Measurements from ENCODE around the gene NMS. TPM values are rescaled to one million over a fixed set of nuclear protein-coding genes. Genes with fewer than 3 reads are reported as not detected.

The NMS gene
- total and polyA plus RNA-seq, 10 of the 15 experiments (the other 5 are each of a cell fraction or from before 2014, with no cell fraction given) = not detected

DNA sequence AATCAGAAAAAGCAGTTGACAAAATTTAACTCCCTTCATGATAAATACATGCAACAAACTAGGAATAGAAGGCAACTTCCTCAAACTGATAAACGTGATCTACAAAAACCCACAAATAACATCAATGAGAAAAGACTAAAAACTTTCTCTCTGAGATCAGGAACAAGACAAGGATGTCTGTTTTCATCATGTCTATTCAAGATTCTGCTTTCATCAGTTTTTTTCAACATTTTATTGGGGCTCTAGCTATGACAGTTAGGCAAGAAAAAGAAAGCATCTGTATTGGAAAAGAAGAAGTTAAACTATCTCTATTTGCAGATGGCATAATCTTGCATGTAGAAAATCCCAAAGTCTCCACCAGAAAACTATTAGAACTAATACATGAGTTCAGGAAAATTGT, 40.6 kb upstream of the NMS start (continued):
- TF ChIP-seq, protein P1, sequence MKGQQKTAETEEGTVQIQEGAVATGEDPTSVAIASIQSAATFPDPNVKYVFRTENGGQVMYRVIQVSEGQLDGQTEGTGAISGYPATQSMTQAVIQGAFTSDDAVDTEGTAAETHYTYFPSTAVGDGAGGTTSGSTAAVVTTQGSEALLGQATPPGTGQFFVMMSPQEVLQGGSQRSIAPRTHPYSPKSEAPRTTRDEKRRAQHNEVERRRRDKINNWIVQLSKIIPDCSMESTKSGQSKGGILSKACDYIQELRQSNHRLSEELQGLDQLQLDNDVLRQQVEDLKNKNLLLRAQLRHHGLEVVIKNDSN (IDR thresholded peaks at IDR 0.05; ENCODE audit: borderline replicate concordance, extremely low read length, insufficient read depth, low read depth, low read length) = no peak
- TF ChIP-seq, protein P2, sequence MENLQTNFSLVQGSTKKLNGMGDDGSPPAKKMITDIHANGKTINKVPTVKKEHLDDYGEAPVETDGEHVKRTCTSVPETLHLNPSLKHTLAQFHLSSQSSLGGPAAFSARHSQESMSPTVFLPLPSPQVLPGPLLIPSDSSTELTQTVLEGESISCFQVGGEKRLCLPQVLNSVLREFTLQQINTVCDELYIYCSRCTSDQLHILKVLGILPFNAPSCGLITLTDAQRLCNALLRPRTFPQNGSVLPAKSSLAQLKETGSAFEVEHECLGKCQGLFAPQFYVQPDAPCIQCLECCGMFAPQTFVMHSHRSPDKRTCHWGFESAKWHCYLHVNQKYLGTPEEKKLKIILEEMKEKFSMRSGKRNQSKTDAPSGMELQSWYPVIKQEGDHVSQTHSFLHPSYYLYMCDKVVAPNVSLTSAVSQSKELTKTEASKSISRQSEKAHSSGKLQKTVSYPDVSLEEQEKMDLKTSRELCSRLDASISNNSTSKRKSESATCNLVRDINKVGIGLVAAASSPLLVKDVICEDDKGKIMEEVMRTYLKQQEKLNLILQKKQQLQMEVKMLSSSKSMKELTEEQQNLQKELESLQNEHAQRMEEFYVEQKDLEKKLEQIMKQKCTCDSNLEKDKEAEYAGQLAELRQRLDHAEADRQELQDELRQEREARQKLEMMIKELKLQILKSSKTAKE (IDR thresholded peaks at IDR 0.05; ENCODE audit: low read depth, poor library complexity, severe bottlenecking) = no peak
- TF ChIP-seq FOXM1 (IDR thresholded peaks at IDR 0.05; ENCODE audit: low read depth, low read length) (no peak), RFX5 (IDR thresholded peaks at IDR 0.05; ENCODE audit: low read depth, low read length) (no peak), HDAC6 (IDR thresholded peaks at IDR 0.05; ENCODE audit: unreplicated experiment) (no peak)

DNA sequence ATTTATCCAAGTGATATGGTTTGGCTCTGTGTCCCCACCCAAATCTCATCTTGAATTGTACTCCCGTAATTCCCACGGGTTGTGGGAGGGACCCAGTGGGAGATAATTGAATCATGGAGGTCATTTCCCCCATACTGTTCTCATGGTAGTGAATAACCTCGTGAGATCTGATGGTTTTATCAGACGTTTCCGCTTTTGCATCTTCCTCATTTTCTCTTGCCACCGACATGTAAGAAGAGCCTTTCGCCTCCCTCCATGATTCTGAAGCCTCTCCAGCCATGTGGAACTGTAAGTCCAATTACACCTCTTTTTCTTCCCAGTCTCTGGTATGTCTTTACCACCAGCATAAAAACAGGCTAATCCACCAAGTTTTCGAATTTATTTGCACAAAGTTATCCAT, 32.5 kb upstream of the NMS start:
- Histone ChIP-seq H3K4me2 (ENCODE audit: control insufficient read depth, insufficient read depth) (no peak overlapping the region), H3K9me3 (replicated peaks; ENCODE audit: control insufficient read depth, insufficient read depth, low read length) (no peaks in the 10 kb centered on the region; the same call in 1 of the 3 replicates), H4K20me1 (ENCODE audit: control insufficient read depth, insufficient read depth) (no peaks in the 10 kb centered on the region), H3K27ac (ENCODE audit: control insufficient read depth, insufficient read depth) (no peak overlapping the region), H3K9ac (ENCODE audit: control insufficient read depth, insufficient read depth, low read length) (no peak overlapping the region), H3K4me3 (no peak overlapping the region), H3K27me3 (replicated peaks in 1 of 2; ENCODE audit: control insufficient read depth in 2 of 2, insufficient read depth in 2 of 2, low read length in 1 of 2) (no peaks in the 10 kb centered on the region), H2AFZ (ENCODE audit: control insufficient read depth, low read depth, low read length) (no peak overlapping the region), H3K36me3 (ENCODE audit: control insufficient read depth in 2 of 2, insufficient read depth in 2 of 2, low read length in 1 of 2) (no peaks in the 10 kb centered on the region), H3K79me2 (ENCODE audit: control insufficient read depth, insufficient read depth, low read length) (no peaks in the 10 kb centered on the region), H3K4me1 (ENCODE audit: control insufficient read depth, insufficient read depth, low read length) (no peaks in the 10 kb centered on the region)
- ATAC-seq = no peak
- 38% methylated on average over 8 of the region's 8 CpGs for WGBS (ENCODE audit: insufficient coverage, insufficient replicate concordance, low lambda C conversion rate, missing lambda C conversion rate)
- ChIA-PET CTCF (interaction anchor here (0.6 kb wide), 1 partner anchor 747 kb away, joined by 3 read pairs; no protein-coding TSS in a partner anchor), POLR2A (no interaction called here), SMC1A (ENCODE audit: uncharacterized antibody, unreplicated experiment) (no interaction called here), RAD21 (ENCODE audit: unreplicated experiment) (no interaction called here)
- intact Hi-C loops (cut with micrococcal nuclease; ENCODE audit: unreplicated experiment) (no loop called here), in situ Hi-C loops (cut with MboI) (no loop called here)
- no TSS peak for BruUV-seq (replicated peaks)
- FAIRE-seq = no peak
- DNase-seq (ENCODE audit: low read depth, low spot score) = no peak
- no peak for TF ChIP-seq PAX8 (IDR thresholded peaks at IDR 0.05)
